Erythroblast (primary cell): ENCODE data around the gene CSK.

ENCODE experiments used
- GATA1 ChIP-seq: IDR thresholded peaks from 2 replicates; pipeline ENCODE4 v1.6.1; 2011; ENCODE audit warnings: low read depth, mild to moderate bottlenecking, control low read depth, low read length, moderate library complexity
- POLR2A ChIP-seq: IDR thresholded peaks from 2 replicates; pipeline ENCODE4 v1.6.1; 2011; ENCODE audit warnings: mild to moderate bottlenecking, low read length

- TF ChIP-seq POLR2A (no peak), GATA1 (no peak)
Observed at GRCh38 chr15:74775132-74775562, 6.7 kb upstream of the CSK start.
